Karpas-422 (cell line): ENCODE measurements around the gene MED15. TPM values are rescaled to one million over a fixed set of nuclear protein-coding genes. Genes with fewer than 3 reads are reported as not detected.
"Not testable (repeated sequence)": the region's sequence is repeated elsewhere in the genome, so short reads cannot be mapped to it uniquely, and the experiment has no call there.

ENCODE experiments used
- DNase-seq: peaks from one replicate; pipeline ENCODE4 v3.0.0-alpha.2; 2015
- H2AFZ ChIP-seq: fragments of 200-600 bp; sonication (generic); 2 replicates; pipeline ENCODE4 v1.6.1; 2014; ENCODE audit warnings: antibody characterized with exemption, low read length, mixed read lengths
- H3K27ac ChIP-seq: fragments of 200-600 bp; sonication (generic); 2 replicates; pipeline ENCODE4 v1.5.1; 2014; ENCODE audit warnings: mild to moderate bottlenecking, low read length, moderate library complexity
- H3K27me3 ChIP-seq: fragments of 200-600 bp; sonication (generic); 2 replicates; pipeline ENCODE4 v1.6.1; 2014; ENCODE audit warnings: low read length, mixed read lengths
- H3K36me3 ChIP-seq: fragments of 200-600 bp; sonication (generic); 2 replicates; pipeline ENCODE4 v1.6.1; 2014; ENCODE audit warnings: low read length, mixed read lengths; ENCODE audit not compliant: insufficient read depth
- H3K4me1 ChIP-seq: fragments of 200-600 bp; sonication (generic); 2 replicates; pipeline ENCODE4 v1.6.1; 2014; ENCODE audit warnings: mild to moderate bottlenecking, low read length, mixed read lengths
- H3K4me2 ChIP-seq: fragments of 200-600 bp; sonication (generic); 2 replicates; pipeline ENCODE4 v1.6.1; 2014; ENCODE audit warnings: low read length, low read depth, mild to moderate bottlenecking; ENCODE audit not compliant: poor library complexity, severe bottlenecking
- H3K4me3 ChIP-seq: fragments of 200-600 bp; sonication (generic); 2 replicates; pipeline ENCODE4 v1.5.1; 2014; ENCODE audit warnings: mild to moderate bottlenecking, antibody characterized with exemption, low read length, mixed read lengths
- H3K79me2 ChIP-seq: fragments of 200-600 bp; sonication (generic); 2 replicates; pipeline ENCODE4 v1.6.1; 2014; ENCODE audit warnings: mild to moderate bottlenecking, low read length, mixed read lengths
- H3K9ac ChIP-seq: fragments of 200-600 bp; sonication (generic); 2 replicates; pipeline ENCODE4 v1.6.0; 2014; ENCODE audit warnings: low read length
- H3K9me2 ChIP-seq: fragments of 200-600 bp; sonication (generic), shearing (Covaris generic); replicated peaks from 2 replicates; pipeline ENCODE4 v1.6.0; 2014; ENCODE audit warnings: mild to moderate bottlenecking, low read length, moderate library complexity; ENCODE audit not compliant: insufficient read depth
- H3K9me3 ChIP-seq: fragments of 300-700, 200-600 bp; sonication (generic); 2 replicates; pipeline ENCODE4 v1.6.1; 2014; ENCODE audit warnings: low read length, mixed read lengths
- H4K20me1 ChIP-seq: fragments of 200-600 bp; sonication (generic); 2 replicates; pipeline ENCODE4 v1.6.1; 2014; ENCODE audit warnings: mild to moderate bottlenecking, antibody characterized with exemption, low read length, low read depth; ENCODE audit not compliant: insufficient read depth
- total RNA-seq: library from RNA; depleted of rRNA; stranded (reverse); fragments of >200 nt; shearing (Covaris generic); gene quantifications from 2 replicates; pipeline ENCODE4 v1.2.3, GENCODE V29; 2014; ENCODE audit warnings: low replicate concordance

The MED15 gene
- total RNA-seq, 1 experiment from 2014 or later = 36.9 TPM

DNA sequence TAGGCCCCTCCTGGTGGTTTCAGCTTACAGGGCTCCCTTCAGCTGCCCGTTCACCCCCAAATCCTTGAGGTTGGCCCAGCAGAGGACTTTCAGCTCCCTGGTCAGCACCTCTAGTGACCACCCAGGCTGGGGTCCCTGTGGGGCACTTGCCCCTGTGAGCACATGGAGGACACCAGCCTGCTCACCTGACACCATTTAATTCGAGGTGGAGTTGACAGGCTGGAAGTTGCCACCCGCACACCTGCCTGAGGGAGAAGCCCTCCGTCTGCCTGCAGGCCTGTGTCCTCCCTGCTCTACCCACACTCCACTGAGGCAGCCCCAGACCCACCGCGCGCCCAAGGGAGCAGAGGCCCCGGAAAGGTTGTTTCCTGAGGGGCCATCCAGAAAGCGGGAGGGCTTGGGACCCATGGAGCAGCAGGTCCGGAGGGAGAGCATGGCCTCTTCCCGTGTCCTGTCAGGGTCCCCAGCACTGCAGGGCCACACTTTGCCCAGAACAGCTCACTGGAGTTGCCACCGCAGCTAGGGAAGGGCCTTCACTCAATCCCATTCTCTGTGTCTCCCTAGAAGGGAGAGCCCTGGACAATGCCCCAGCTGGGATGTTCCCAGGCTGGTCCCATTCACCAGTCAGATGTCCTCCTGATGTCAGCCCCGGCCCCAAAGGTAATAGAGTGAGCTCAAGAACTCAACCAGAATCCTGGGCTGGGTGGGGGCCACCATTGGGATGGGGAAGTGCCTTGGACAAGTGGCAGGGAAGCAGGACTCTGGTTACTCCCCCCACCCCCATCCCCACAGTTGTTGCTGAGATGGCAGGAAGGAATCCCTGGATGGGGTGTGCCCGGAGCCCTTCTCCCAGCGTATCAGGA, 82.4 kb downstream of the MED15 start:
- Histone ChIP-seq H3K4me2 (no peak overlapping the region), H3K9me2 (no peaks in the 10 kb centered on the region), H3K9me3 (no peaks in the 10 kb centered on the region), H3K9ac (no peak overlapping the region), H4K20me1 (peaks cover 4% of the 10 kb centered on the region; the same call in 1 of the 2 replicates), H3K27me3 (no peaks in the 10 kb centered on the region), H3K79me2 (no peaks in the 10 kb centered on the region), H3K4me3 (no peak overlapping the region), H3K36me3 (no peaks in the 10 kb centered on the region), H3K4me1 (peaks cover 3% of the 10 kb centered on the region), H2AFZ (no peak overlapping the region), H3K27ac (no peak overlapping the region)
- DNase-seq = no peak

DNA sequence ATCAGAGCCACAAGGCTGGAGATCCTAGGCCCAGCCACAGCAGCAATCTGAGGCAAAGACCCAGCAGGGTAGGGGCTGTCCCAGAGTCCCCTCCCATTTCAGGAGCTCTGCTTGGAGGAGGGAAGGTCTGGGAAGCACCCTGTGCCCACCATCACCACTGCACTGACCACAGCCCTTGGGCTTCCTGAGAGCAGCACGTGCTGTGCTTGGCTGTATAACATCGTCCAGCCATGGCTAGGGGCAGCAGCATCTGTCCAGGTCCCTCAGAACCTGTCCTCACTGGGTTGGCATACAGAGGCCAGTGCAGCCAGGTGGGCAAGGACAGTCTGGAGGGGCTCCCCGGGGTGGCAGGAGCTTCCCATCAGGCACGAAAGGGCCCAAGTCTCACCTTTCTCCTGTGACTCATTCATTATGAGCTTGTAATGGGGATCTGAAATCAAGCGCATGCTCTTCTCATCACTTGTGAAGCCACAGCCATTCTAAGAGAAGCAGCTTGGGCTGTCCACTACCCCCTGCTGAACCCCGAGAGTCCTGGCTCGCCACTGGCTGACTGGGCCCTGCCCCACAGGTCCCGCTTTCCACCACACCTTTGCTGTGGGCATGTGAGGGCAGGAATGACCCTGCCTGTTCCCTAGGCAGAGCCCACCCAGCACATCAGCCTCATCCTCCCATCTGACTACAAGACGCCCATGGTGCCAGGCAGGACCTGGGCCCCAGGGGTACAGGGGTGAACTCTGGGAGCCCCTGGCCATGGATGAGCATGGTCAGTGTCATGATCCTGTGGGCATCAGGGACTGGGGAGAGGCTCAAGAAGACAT, 83.3 kb downstream of the MED15 start:
- Histone ChIP-seq H3K36me3 (no peaks in the 10 kb centered on the region), H3K79me2 (no peaks in the 10 kb centered on the region), H3K9ac (no peak overlapping the region), H3K4me1 (peaks cover 3% of the 10 kb centered on the region), H3K9me3 (no peaks in the 10 kb centered on the region), H3K4me3 (no peak overlapping the region), H3K27me3 (no peaks in the 10 kb centered on the region), H2AFZ (no peak overlapping the region), H3K4me2 (no peak overlapping the region), H4K20me1 (peaks cover 4% of the 10 kb centered on the region; the same call in 1 of the 2 replicates), H3K9me2 (no peaks in the 10 kb centered on the region), H3K27ac (no peak overlapping the region)
- no peak for DNase-seq

DNA sequence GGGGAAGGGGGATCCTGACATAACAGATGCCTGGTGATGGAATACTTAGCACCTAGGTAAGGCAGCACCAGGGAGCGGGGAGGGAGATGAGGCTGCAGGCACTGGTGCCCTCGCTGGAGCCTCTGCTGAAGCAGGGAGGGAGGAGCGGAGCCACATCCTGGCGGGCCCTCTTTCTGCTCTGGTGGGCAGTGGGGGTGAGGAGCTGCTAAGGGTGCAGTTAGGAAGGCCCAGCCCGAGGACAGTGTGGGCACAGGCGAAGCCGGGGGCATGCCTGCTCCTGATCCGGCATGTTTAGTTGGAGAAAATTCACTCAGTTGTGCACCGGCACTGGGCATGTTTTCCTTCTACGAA, 83.9 kb downstream of the MED15 start:
- Histone ChIP-seq H4K20me1 (peaks cover 4% of the 10 kb centered on the region; the same call in 1 of the 2 replicates), H3K36me3 (no peaks in the 10 kb centered on the region), H3K27ac (no peak overlapping the region), H3K9me3 (no peaks in the 10 kb centered on the region), H2AFZ (no peak overlapping the region), H3K27me3 (no peaks in the 10 kb centered on the region), H3K79me2 (no peaks in the 10 kb centered on the region), H3K9ac (no peak overlapping the region), H3K9me2 (no peaks in the 10 kb centered on the region), H3K4me1 (peaks cover 3% of the 10 kb centered on the region), H3K4me2 (no peak overlapping the region), H3K4me3 (no peak overlapping the region)
- no peak for DNase-seq

DNA sequence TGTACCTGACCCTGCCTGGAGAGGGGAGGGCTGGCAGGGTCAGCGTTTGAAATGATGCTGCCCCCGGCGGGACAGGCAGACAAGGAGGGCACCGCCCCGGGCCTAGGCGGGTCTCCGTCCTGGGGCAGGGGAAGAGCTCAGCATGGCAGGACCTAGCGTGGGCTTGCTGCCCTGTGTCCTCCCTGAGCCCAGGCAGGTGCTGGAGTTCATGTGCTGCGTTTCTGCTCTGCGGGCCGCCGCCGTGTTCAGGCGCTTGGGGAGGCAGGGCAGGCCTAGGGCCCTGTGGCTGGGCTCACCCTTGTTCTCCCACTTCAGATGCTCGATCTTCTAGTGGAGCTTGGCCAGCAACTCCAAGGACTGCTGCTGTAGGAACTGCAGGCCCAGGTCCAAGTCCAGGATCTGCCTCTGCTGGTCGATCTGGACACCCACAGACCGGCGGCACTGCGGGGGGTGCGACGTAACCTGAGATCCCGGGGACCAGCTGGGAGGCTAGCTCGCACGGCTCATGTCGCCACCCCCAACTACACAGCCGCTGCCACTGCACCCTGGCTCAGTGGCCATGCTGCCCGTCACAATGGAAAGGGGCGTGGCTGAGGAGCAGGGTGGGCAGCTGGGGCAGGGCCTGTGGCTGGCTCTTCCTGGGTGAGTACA, 84.4 kb downstream of the MED15 start:
- Histone ChIP-seq H3K9me3 (no peaks in the 10 kb centered on the region), H3K9ac (no peak overlapping the region), H3K27me3 (no peaks in the 10 kb centered on the region), H2AFZ (no peak overlapping the region), H3K4me1 (peaks cover 3% of the 10 kb centered on the region), H3K9me2 (no peaks in the 10 kb centered on the region), H4K20me1 (peaks cover 4% of the 10 kb centered on the region; the same call in 1 of the 2 replicates), H3K36me3 (no peaks in the 10 kb centered on the region), H3K4me2 (no peak overlapping the region), H3K27ac (no peak overlapping the region), H3K4me3 (no peak overlapping the region), H3K79me2 (no peaks in the 10 kb centered on the region)
- no peak for DNase-seq

DNA sequence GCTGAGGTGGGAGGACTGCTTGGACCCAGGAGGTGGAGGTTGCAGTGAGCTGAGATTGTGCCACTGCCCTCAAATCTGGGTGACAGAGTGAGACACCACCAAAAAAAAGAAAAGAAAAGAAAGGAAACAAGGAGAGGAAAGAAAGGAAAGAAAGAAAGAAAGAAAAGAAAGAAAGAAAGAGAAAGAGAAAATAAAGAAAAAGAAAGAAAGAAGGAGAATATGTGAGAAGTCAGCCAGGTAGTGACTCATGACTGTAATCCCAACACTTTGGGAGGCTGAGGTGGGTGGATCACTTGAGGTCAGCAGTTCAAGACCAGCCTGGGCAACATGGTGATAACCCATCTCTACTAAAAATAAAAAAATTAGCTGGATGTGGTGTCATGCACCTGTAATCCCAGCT, 86.6 kb downstream of the MED15 start:
- not testable (repeated sequence) for H3K9me2 ChIP-seq, H3K27me3 ChIP-seq, H3K27ac ChIP-seq, H3K4me3 ChIP-seq, H3K36me3 ChIP-seq, H3K79me2 ChIP-seq, H3K4me2 ChIP-seq, H3K9ac ChIP-seq, DNase-seq, H4K20me1 ChIP-seq, H2AFZ ChIP-seq, H3K9me3 ChIP-seq, H3K4me1 ChIP-seq

DNA sequence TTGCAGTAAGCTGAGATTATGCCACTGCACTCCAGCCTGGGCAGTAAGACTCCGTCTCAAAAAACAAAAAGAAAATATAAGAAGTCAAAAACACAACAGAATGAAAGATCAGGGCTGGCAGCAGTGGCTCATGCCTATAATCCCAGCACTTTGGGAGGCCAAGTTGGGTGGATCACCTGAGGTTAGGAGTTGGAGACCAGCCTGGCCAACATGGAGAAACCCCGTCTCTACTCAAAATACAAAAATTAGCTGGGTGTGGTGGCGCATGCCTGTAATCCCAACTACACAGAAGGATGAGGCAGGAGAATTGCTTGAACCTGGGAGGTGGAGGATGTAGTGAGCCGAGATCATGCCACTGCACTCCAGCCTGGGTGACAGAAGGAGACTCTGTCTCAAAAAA, 87.1 kb downstream of the MED15 start:
- H3K9me2 ChIP-seq, H3K9ac ChIP-seq, H3K9me3 ChIP-seq, H3K4me1 ChIP-seq, H3K27ac ChIP-seq, H4K20me1 ChIP-seq, H3K4me3 ChIP-seq, H3K27me3 ChIP-seq, DNase-seq, H3K4me2 ChIP-seq, H2AFZ ChIP-seq, H3K79me2 ChIP-seq, H3K36me3 ChIP-seq: not testable (repeated sequence)

DNA sequence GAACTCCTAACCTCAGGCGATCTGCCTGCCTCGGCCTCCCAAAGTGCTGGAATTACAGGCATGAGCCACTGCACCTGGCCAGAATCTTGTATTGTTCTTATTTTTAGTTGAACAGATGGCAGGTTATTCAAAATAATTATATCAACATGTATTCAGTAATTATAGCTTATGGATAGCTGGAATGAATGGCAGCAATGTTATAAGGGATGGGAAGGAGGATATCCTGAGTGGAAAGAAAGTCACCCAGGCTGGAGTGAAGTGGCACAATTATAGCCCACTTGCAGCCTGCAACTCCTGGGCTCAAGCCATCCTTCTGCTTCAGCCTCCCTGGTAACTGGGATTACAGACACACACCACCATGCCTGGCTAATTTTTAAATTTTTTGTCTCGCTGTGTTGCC, 88.1 kb downstream of the MED15 start:
- H3K9me3 ChIP-seq = no peaks in the 10 kb centered on the region
- no peak overlapping the region for H3K9ac ChIP-seq
- no peak overlapping the region for H3K4me2 ChIP-seq
- no peak for DNase-seq
- H4K20me1 ChIP-seq = no peaks in the 10 kb centered on the region
- H3K9me2 ChIP-seq = no peaks in the 10 kb centered on the region
- H3K4me3 ChIP-seq = no peak overlapping the region
- H2AFZ ChIP-seq = no peak overlapping the region
- H3K36me3 ChIP-seq = no peaks in the 10 kb centered on the region
- no peaks in the 10 kb centered on the region for H3K4me1 ChIP-seq
- no peak overlapping the region for H3K27ac ChIP-seq
- H3K79me2 ChIP-seq = no peaks in the 10 kb centered on the region
- no peaks in the 10 kb centered on the region for H3K27me3 ChIP-seq

DNA sequence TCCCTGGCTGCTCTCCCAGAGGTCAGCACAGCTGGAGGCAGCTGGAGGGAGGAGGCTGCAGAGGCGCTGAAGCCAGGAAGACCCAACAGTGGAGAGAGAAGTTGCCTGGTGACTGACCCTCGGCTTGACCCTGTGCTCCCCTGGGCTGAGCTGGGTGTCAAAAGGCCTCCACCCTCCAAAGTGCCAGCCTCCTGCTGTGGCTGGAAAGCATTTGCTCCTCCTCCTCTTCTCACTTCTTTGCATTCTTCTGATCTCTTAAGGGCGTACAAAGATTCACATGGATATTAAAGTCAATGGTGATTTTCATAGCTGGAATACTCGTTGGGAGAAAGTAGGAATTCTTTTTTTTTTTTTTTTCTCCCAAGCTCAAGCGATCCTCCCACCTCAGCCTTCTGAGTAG, 91.7 kb downstream of the MED15 start:
- H4K20me1 ChIP-seq = no peaks in the 10 kb centered on the region

More for the DNA sequence above, 91.7 kb downstream of the MED15 start:
- Histone ChIP-seq H3K9me3 (no peaks in the 10 kb centered on the region), H3K9ac (no peak overlapping the region), H3K4me3 (no peak overlapping the region), H3K36me3 (no peaks in the 10 kb centered on the region), H3K79me2 (no peaks in the 10 kb centered on the region), H3K9me2 (no peaks in the 10 kb centered on the region), H3K27ac (no peak overlapping the region), H2AFZ (no peak overlapping the region), H3K4me2 (no peak overlapping the region), H3K27me3 (no peaks in the 10 kb centered on the region), H3K4me1 (no peaks in the 10 kb centered on the region)
- no peak for DNase-seq
